ENCODE data around the gene MLN. TPM values are rescaled to one million over a fixed set of nuclear protein-coding genes. Genes with fewer than 3 reads are reported as not detected.

MLN gene
- polyA plus RNA-seq, 1 of the 3 experiments (the other 2 are of a cell fraction): not detected

DNA sequence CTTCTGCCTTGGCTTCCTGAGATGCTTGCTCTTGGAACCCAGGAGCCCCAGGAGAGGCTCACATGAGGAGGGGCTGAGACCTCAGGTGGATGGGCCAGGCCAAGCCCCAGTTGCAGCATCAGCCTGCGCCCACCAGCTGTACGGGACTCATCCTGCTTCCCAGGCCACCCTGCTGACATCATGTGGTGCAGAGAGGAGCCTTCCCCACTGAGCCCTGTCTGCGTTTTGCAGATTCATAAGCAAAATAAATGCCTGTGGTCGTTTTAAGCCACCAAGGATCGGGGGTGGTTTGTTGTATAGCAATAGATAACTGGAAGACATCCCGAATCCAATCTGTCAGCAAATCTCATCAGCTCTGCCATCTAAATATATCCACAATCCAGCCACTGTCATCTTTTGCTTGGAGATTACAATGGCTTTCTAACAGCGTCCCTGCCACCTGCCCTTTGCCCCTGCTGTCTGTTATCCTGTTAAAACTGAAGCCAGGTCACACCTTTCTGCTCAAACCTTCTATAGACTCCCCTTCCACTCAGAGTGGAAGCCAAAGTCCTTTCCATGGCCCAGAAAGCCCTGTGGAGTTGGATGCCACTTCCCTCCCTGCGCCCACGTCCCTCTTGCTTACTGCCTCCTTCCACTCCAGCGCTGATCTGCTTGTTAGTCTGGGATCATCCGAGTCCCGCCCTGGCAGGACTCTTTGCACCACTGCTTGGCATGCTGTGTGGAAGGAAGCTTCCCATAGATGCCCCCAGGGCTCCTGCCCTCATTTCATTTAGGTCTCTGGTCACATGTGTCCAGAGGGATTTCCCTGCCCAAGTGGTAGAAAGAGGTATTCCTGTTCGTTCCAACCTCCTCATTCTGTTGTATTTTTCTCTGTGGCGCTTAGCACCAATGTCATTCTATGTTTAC is 24.0 kb upstream of the MLN start:
- no peaks in the 10 kb centered on the region for H3K79me2 ChIP-seq (ENCODE audit: insufficient read depth)
- peaks cover 0 to 23% of the 10 kb centered on the region in 2 experiments; a peak in 1 of 4 replicates for H3K4me1 ChIP-seq (ENCODE audit: control insufficient read depth in 1 of 2, insufficient read depth in 2 of 2, low read depth in 1 of 2, low read length in 1 of 2)
- 62% methylated on average over 10 of the region's 14 CpGs for WGBS (ENCODE audit: low lambda C conversion rate)
- POLR2A ChIA-PET: no interaction called here
- CTCF ChIA-PET: interaction anchor here (0.6 to 3.0 kb wide), 9 partner anchors 11 to 328 kb away, joined by 3 to 9 read pairs (median 3); partner anchors contain the start of genes LEMD2 and MLN
- no peak overlapping the region for H3K4me2 ChIP-seq
- H3K4me3 ChIP-seq (ENCODE audit: low read depth in 2 of 2, low read length in 1 of 2): no peak overlapping the region
- H4K20me1 ChIP-seq (ENCODE audit: insufficient read depth): no peaks in the 10 kb centered on the region
- TF ChIP-seq MEF2A (IDR thresholded peaks at IDR 0.05; ENCODE audit: borderline replicate concordance, low read depth) (no peak), FOXM1 (IDR thresholded peaks at IDR 0.05; ENCODE audit: low read depth) (no peak), SMC3 (IDR thresholded peaks at IDR 0.05; ENCODE audit: low read depth, low read length) (no peak), RXRA (IDR thresholded peaks at IDR 0.05; ENCODE audit: borderline replicate concordance, low read depth) (no peak), TEAD4 (IDR thresholded peaks at IDR 0.05; ENCODE audit: borderline replicate concordance, insufficient read depth) (no peak), RCOR1 (IDR thresholded peaks at IDR 0.05; ENCODE audit: low read length) (no peak), TAF1 (IDR thresholded peaks at IDR 0.05; ENCODE audit: borderline replicate concordance, low read depth, low read length) (no peak), CHD2 (IDR thresholded peaks at IDR 0.05; ENCODE audit: low read length, partially characterized antibody) (no peak), POLR2AphosphoS5 (IDR thresholded peaks at IDR 0.05; ENCODE audit: low read depth, low read length) (no peak), MXI1 (IDR thresholded peaks at IDR 0.05; ENCODE audit: low read depth, low read length) (no peak), EP300 (IDR thresholded peaks at IDR 0.05; ENCODE audit: borderline replicate concordance in 1 of 2, low read depth in 1 of 2, low read length in 1 of 2) (no peak), FOSL2 (IDR thresholded peaks at IDR 0.05; ENCODE audit: borderline replicate concordance, low read depth) (no peak)
- TF ChIP-seq, protein P1, sequence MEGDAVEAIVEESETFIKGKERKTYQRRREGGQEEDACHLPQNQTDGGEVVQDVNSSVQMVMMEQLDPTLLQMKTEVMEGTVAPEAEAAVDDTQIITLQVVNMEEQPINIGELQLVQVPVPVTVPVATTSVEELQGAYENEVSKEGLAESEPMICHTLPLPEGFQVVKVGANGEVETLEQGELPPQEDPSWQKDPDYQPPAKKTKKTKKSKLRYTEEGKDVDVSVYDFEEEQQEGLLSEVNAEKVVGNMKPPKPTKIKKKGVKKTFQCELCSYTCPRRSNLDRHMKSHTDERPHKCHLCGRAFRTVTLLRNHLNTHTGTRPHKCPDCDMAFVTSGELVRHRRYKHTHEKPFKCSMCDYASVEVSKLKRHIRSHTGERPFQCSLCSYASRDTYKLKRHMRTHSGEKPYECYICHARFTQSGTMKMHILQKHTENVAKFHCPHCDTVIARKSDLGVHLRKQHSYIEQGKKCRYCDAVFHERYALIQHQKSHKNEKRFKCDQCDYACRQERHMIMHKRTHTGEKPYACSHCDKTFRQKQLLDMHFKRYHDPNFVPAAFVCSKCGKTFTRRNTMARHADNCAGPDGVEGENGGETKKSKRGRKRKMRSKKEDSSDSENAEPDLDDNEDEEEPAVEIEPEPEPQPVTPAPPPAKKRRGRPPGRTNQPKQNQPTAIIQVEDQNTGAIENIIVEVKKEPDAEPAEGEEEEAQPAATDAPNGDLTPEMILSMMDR (IDR thresholded peaks at IDR 0.05): no peak
- TF ChIP-seq, protein P2, sequence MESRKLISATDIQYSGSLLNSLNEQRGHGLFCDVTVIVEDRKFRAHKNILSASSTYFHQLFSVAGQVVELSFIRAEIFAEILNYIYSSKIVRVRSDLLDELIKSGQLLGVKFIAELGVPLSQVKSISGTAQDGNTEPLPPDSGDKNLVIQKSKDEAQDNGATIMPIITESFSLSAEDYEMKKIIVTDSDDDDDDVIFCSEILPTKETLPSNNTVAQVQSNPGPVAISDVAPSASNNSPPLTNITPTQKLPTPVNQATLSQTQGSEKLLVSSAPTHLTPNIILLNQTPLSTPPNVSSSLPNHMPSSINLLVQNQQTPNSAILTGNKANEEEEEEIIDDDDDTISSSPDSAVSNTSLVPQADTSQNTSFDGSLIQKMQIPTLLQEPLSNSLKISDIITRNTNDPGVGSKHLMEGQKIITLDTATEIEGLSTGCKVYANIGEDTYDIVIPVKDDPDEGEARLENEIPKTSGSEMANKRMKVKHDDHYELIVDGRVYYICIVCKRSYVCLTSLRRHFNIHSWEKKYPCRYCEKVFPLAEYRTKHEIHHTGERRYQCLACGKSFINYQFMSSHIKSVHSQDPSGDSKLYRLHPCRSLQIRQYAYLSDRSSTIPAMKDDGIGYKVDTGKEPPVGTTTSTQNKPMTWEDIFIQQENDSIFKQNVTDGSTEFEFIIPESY (IDR thresholded peaks at IDR 0.05; ENCODE audit: borderline replicate concordance, low read depth): no peak
- TF ChIP-seq, protein P3, sequence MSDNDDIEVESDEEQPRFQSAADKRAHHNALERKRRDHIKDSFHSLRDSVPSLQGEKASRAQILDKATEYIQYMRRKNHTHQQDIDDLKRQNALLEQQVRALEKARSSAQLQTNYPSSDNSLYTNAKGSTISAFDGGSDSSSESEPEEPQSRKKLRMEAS (IDR thresholded peaks at IDR 0.05; ENCODE audit: low read depth): no peak
- TF ChIP-seq, protein P4, sequence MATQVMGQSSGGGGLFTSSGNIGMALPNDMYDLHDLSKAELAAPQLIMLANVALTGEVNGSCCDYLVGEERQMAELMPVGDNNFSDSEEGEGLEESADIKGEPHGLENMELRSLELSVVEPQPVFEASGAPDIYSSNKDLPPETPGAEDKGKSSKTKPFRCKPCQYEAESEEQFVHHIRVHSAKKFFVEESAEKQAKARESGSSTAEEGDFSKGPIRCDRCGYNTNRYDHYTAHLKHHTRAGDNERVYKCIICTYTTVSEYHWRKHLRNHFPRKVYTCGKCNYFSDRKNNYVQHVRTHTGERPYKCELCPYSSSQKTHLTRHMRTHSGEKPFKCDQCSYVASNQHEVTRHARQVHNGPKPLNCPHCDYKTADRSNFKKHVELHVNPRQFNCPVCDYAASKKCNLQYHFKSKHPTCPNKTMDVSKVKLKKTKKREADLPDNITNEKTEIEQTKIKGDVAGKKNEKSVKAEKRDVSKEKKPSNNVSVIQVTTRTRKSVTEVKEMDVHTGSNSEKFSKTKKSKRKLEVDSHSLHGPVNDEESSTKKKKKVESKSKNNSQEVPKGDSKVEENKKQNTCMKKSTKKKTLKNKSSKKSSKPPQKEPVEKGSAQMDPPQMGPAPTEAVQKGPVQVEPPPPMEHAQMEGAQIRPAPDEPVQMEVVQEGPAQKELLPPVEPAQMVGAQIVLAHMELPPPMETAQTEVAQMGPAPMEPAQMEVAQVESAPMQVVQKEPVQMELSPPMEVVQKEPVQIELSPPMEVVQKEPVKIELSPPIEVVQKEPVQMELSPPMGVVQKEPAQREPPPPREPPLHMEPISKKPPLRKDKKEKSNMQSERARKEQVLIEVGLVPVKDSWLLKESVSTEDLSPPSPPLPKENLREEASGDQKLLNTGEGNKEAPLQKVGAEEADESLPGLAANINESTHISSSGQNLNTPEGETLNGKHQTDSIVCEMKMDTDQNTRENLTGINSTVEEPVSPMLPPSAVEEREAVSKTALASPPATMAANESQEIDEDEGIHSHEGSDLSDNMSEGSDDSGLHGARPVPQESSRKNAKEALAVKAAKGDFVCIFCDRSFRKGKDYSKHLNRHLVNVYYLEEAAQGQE (IDR thresholded peaks at IDR 0.05; ENCODE audit: low read depth, low read length): no peak
- H3K36me3 ChIP-seq (replicated peaks in 1 of 2; ENCODE audit: control insufficient read depth in 1 of 2, insufficient read depth in 2 of 2, low read length in 1 of 2): no peaks in the 10 kb centered on the region
- no peaks in the 10 kb centered on the region; the same call in 1 of the 2 replicates for H3K27me3 ChIP-seq (ENCODE audit: insufficient read depth)
- H3K27ac ChIP-seq (ENCODE audit: low read depth in 2 of 2, low read length in 1 of 2): no peak overlapping the region
- H3F3A ChIP-seq (replicated peaks; ENCODE audit: insufficient read depth): no peaks in the 10 kb centered on the region
- H3K9me3 ChIP-seq: no peaks in the 10 kb centered on the region
- H3K9ac ChIP-seq: no peak overlapping the region
- no peak overlapping the region for H2AFZ ChIP-seq (ENCODE audit: low read depth)
- DNase-seq: peak; percentile 46
- H3K9me2 ChIP-seq: no peaks in the 10 kb centered on the region

Measured in SK-N-SH (cell line).